K562 (cell line): ENCODE results near the gene EFHB.
A peak's percentile ranks its signal among the peaks of the same experiment; 100 is the strongest.

Experiments
- ATF1 ChIP-seq, 2 experiments: fragments of 450-650 bp in 1 of 2; IDR thresholded peaks; 2 replicates each; pipeline ENCODE4 v1.6.1; 2016; ENCODE audit warnings: missing compliant biosample characterization in 1 of 2, missing genetic modification characterization in 1 of 2
- CEBPB ChIP-seq: fragments of 450-650 bp; IDR thresholded peaks from 2 replicates; pipeline ENCODE4 v1.6.1; 2016; ENCODE audit warnings: missing genetic modification characterization, missing compliant biosample characterization
- ETV6 ChIP-seq, 3 experiments: fragments of 150-350 bp in 1 of 3; sonication (generic) in 1 of 3; formaldehyde crosslinking in 1 of 3; IDR thresholded peaks; 2 replicates each; pipeline versions ENCODE4 v1.6.1 to v1.8.0; 2014 to 2022; ENCODE audit warnings: borderline replicate concordance in 2 of 3, low read depth in 2 of 3, antibody characterized with exemption in 1 of 3, low read length in 1 of 3, mild to moderate bottlenecking in 1 of 3, missing genetic modification reagents in 1 of 3
- JUN ChIP-seq, 2 experiments: sonication (generic) in 1 of 2; formaldehyde crosslinking in 1 of 2; IDR thresholded peaks; 2 replicates each; pipeline versions ENCODE4 v1.6.1 to v1.8.0; 2012 to 2022; ENCODE audit warnings: borderline replicate concordance in 2 of 2, mild to moderate bottlenecking in 2 of 2, improper control_type of control experiment in 1 of 2, low read depth in 1 of 2, low read length in 1 of 2, missing genetic modification reagents in 1 of 2
- RAD51 ChIP-seq: fragments of 450-650 bp; IDR thresholded peaks from 2 replicates; pipeline ENCODE4 v1.7.1; 2016; ENCODE audit warnings: low read depth, mild to moderate bottlenecking, borderline replicate concordance
- USF2 ChIP-seq: sonication (generic); formaldehyde crosslinking; IDR thresholded peaks from 2 replicates; pipeline ENCODE4 v1.5.0; 2020; ENCODE audit warnings: missing genetic modification reagents
- ZNF143 ChIP-seq: sonication (generic); formaldehyde crosslinking; IDR thresholded peaks from 2 replicates; pipeline ENCODE4 v1.9.0; 2022; ENCODE audit warnings: mild to moderate bottlenecking, missing genetic modification reagents
- ZNF583 ChIP-seq: fragments of 250-450 bp; sonication (Bioruptor Pico); IDR thresholded peaks from 2 replicates; pipeline ENCODE4 v1.4.0; 2020
- TF ChIP-seq, protein P1 (sequence below), 3 experiments: IDR thresholded peaks in 2 of 3; conservative IDR thresholded peaks in 1 of 3; 2 replicates each; pipeline ENCODE4 v1.5.1; 2011 to 2012; ENCODE audit warnings: low read length in 3 of 3, mild to moderate bottlenecking in 3 of 3, control low read depth in 2 of 3, improper control_type of control experiment in 1 of 3, inconsistent platforms in 1 of 3, low read depth in 1 of 3, mixed read lengths in 1 of 3, moderate library complexity in 1 of 3; ENCODE audit not compliant: insufficient read depth in 2 of 3
- TF ChIP-seq, protein P2 (sequence below): fragments of 450-650 bp; formaldehyde crosslinking; IDR thresholded peaks from 2 replicates; pipeline ENCODE4 v1.4.0; 2022; ENCODE audit warnings: missing genetic modification characterization

GRCh38 chr3:19945534-19945933 lies 11.5 kb upstream of the EFHB start:
- TF ChIP-seq, protein P1, sequence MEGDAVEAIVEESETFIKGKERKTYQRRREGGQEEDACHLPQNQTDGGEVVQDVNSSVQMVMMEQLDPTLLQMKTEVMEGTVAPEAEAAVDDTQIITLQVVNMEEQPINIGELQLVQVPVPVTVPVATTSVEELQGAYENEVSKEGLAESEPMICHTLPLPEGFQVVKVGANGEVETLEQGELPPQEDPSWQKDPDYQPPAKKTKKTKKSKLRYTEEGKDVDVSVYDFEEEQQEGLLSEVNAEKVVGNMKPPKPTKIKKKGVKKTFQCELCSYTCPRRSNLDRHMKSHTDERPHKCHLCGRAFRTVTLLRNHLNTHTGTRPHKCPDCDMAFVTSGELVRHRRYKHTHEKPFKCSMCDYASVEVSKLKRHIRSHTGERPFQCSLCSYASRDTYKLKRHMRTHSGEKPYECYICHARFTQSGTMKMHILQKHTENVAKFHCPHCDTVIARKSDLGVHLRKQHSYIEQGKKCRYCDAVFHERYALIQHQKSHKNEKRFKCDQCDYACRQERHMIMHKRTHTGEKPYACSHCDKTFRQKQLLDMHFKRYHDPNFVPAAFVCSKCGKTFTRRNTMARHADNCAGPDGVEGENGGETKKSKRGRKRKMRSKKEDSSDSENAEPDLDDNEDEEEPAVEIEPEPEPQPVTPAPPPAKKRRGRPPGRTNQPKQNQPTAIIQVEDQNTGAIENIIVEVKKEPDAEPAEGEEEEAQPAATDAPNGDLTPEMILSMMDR (IDR thresholded peaks at IDR 0.05 in 2 of 3, conservative IDR thresholded peaks at IDR 0.05 in 1 of 3; ENCODE audit: insufficient read depth in 2 of 3, low read depth in 1 of 3, low read length in 3 of 3): no peak
- TF ChIP-seq ZNF143 (CRISPR knock-in tag) (no peak), ETV6 (IDR thresholded peaks at IDR 0.05; ENCODE audit: borderline replicate concordance in 1 of 2, low read depth in 2 of 2, low read length in 1 of 2) (no peak), ETV6 (CRISPR knock-in tag; IDR thresholded peaks at IDR 0.05; ENCODE audit: borderline replicate concordance) (no peak), ZNF583 (no peak), ATF1 (CRISPR knock-in tag; IDR thresholded peaks at IDR 0.05) (no peak), ATF1 (tag; IDR thresholded peaks at IDR 0.05) (0 out of 2 replicates have a peak, but pooled peaks have one; percentile 32), USF2 (CRISPR knock-in tag) (no peak), RAD51 (no peak), CEBPB (peak; percentile 95), JUN (IDR thresholded peaks at IDR 0.05; ENCODE audit: borderline replicate concordance, low read depth, low read length) (no peak), JUN (CRISPR knock-in tag; IDR thresholded peaks at IDR 0.05; ENCODE audit: borderline replicate concordance) (no peak)
- TF ChIP-seq, protein P2, sequence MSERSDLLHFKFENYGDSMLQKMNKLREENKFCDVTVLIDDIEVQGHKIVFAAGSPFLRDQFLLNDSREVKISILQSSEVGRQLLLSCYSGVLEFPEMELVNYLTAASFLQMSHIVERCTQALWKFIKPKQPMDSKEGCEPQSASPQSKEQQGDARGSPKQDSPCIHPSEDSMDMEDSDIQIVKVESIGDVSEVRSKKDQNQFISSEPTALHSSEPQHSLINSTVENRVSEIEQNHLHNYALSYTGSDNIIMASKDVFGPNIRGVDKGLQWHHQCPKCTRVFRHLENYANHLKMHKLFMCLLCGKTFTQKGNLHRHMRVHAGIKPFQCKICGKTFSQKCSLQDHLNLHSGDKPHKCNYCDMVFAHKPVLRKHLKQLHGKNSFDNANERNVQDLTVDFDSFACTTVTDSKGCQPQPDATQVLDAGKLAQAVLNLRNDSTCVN (CRISPR knock-in tag): no peak
